Measurements from ENCODE around the gene NPTX1.

DNA sequence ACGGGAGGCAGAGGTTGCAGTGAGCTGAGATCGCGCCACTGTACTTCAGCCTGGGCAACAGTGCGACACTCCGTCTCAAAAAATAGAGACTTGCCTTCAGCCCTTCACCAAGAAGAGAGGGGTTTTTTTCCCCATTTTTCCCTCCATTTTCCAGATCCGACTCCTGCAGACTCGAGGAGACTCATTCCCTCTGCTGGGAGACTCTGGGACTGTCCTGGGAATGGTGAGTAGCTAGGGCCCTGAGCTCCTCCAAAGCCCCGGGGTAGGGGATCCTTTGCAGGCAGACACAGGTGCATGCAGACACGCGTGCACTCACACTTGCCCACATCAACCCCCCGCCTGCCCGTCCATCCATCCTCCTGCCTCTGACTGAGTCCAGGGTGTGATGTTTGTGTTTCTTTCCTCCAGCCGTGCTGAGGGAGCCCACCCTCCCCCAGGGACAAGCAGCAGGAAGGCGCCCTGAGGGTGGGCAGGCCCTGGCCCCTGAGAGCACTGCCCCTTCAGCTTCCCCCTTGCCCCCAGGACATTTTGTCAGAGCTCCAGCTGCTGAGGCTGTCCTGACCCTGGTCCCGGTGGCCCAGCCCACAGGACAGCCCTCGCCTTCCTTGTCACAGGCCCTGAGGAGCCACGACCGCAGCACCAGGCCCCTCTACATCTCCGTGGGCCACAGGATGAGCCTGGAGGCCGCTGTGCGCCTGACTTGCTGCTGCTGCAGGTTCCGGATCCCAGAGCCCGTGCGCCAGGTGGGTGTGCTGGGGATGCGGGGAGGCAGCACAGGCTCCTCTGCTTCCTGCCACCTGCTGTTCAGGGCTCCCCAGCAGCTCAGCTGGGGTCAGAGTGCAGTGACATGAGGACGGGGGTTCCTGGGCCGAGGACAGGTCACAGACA is 51.3 kb downstream of the NPTX1 start:
- TF ChIP-seq, protein P1, sequence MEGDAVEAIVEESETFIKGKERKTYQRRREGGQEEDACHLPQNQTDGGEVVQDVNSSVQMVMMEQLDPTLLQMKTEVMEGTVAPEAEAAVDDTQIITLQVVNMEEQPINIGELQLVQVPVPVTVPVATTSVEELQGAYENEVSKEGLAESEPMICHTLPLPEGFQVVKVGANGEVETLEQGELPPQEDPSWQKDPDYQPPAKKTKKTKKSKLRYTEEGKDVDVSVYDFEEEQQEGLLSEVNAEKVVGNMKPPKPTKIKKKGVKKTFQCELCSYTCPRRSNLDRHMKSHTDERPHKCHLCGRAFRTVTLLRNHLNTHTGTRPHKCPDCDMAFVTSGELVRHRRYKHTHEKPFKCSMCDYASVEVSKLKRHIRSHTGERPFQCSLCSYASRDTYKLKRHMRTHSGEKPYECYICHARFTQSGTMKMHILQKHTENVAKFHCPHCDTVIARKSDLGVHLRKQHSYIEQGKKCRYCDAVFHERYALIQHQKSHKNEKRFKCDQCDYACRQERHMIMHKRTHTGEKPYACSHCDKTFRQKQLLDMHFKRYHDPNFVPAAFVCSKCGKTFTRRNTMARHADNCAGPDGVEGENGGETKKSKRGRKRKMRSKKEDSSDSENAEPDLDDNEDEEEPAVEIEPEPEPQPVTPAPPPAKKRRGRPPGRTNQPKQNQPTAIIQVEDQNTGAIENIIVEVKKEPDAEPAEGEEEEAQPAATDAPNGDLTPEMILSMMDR (IDR thresholded peaks at IDR 0.05; ENCODE audit: low read depth, low read length, missing input control): no peak
- TF ChIP-seq SP1 (IDR thresholded peaks at IDR 0.05) (no peak), JUND (IDR thresholded peaks at IDR 0.05) (no peak), TAF1 (conservative IDR thresholded peaks at IDR 0.05) (no peak), ZBTB33 (IDR thresholded peaks at IDR 0.05) (no peak), ATF3 (IDR thresholded peaks at IDR 0.05) (no peak), REST (IDR thresholded peaks at IDR 0.05) (no peak)
- TF ChIP-seq, protein P2, sequence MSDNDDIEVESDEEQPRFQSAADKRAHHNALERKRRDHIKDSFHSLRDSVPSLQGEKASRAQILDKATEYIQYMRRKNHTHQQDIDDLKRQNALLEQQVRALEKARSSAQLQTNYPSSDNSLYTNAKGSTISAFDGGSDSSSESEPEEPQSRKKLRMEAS (IDR thresholded peaks at IDR 0.05): no peak
